Heart right ventricle (tissue), 16 donors: Measurements from ENCODE around the gene BLOC1S3. TPM values are rescaled to one million over a fixed set of nuclear protein-coding genes. Genes with fewer than 3 reads are reported as not detected.

Experiments used
- ATAC-seq, 8 donors: fragments of 200-7000 bp; cut with Tn5 transposase; one replicate each; pipeline ENCODE4 v1.9.1; 2020; ENCODE audit warnings: mild to moderate bottlenecking in 8 of 8, moderate library complexity in 8 of 8, moderate number of reproducible peaks in 1 of 8
- DNase-seq, 2 donors: peaks; one replicate each; pipeline ENCODE4 v3.0.0-alpha.2; 2020
- H3K27ac ChIP-seq, 10 donors: fragments of 200-600 bp; sonication (generic) in 2 of 10; one replicate each; pipeline versions ENCODE4 v1.5.0 to v1.8.0; 2020 to 2022; ENCODE audit warnings: mild to moderate bottlenecking in 3 of 10
- H3K27me3 ChIP-seq, 7 donors: fragments of 200-600 bp; one replicate each; pipeline ENCODE4 v1.8.0; 2021 to 2022; ENCODE audit warnings: mild to moderate bottlenecking in 2 of 7
- H3K36me3 ChIP-seq, 9 donors: fragments of 200-600 bp; sonication (generic) in 1 of 9; one replicate each; pipeline versions ENCODE4 v1.5.0 to v1.8.0; 2020 to 2022; ENCODE audit warnings: mild to moderate bottlenecking in 2 of 9
- H3K4me1 ChIP-seq, 9 donors: fragments of 200-600 bp; sonication (generic) in 1 of 9; one replicate each; pipeline versions ENCODE4 v1.5.0 to v1.8.0; 2020 to 2022; ENCODE audit warnings: mild to moderate bottlenecking in 4 of 9
- H3K4me3 ChIP-seq, 10 donors: fragments of 200-600 bp; sonication (generic) in 2 of 10; one replicate each; pipeline versions ENCODE4 v1.5.0 to v1.8.0; 2020 to 2022; ENCODE audit warnings: mild to moderate bottlenecking in 7 of 10, moderate library complexity in 2 of 10
- H3K9me3 ChIP-seq, 11 donors: fragments of 200-600 bp in 10 of 11; sonication (generic) in 2 of 11; one replicate each; pipeline versions ENCODE4 v1.5.0 to v1.8.0; 2013 to 2022; ENCODE audit warnings: mild to moderate bottlenecking in 2 of 11, control low read depth in 1 of 11, moderate library complexity in 1 of 11
- WGBS, 2 donors: extraction: QIAGEN DNeasy Blood & Tissue Kit; methylation state at CpG; one replicate each; pipeline ENCODE4 v1.1.7; 2013; ENCODE audit warnings: inconsistent platforms in 1 of 2; 5-methylcytosine and 5-hydroxymethylcytosine counted together
- intact Hi-C, 10 donors: fragments of 100-400 bp; cut with DNase I; formaldehyde crosslinking; loops; one replicate each; pipeline versions ENCODE4 v1.11.1 to v1.14.2; 2022
- polyA plus RNA-seq, 2 donors: library from polyadenylated mRNA; stranded (reverse); fragments of 200-250 nt; gene quantifications; one replicate each; pipeline ENCODE4 v1.2.3, GENCODE V29; 2013
- total RNA-seq, 10 donors: library from RNA; stranded (reverse); fragmentation: NEBNext Ultra II Directional in 3 of 10; extraction: Animal tissue kit (Norgen Biotek cat#: 25700) in 3 of 10; gene quantifications; one replicate each; pipeline versions ENCODE4 v1.2.1 to v1.2.4, GENCODE V29; 2021 to 2023
- TF ChIP-seq, protein P1 (sequence below), 9 donors: fragments of 200-600 bp; sonication (generic) in 2 of 9; IDR thresholded peaks; one replicate each; pipeline versions ENCODE4 v1.5.0 to v1.8.0; 2021 to 2022; ENCODE audit warnings: antibody characterized with exemption in 9 of 9, mild to moderate bottlenecking in 5 of 9, moderate library complexity in 1 of 9
- donor health status: Arrhythmogenic right ventricular cardiomyopathy.
- donor health status: ischemic (EF 13 %, LVEDD 7.1; RV severe dilation, severe dysfunction).
- donor health status: healthy with polysubstance abuse.
- donor health status: DM: no; HTN: yes; CAD: no.
- donor health status: DM: no; HTN: no; CAD: no.
- donor health status: ischemic (EF 25% LVEDD 6.9; RV normal size, moderate dysfunction).
- donor health status: ischemic (EF 25% LVEDD 5.7; RV mildly dilated, moderate dysfunction).
- donor health status: healthy.
- donor health status: DM: yes; HTN: yes; CAD: no.
- donor health status: Ischemic cardiomyopathy.
- donor health status: ischemic (EF 35%, LVEDD 5.7; RV mildly dilated, moderate dysfunction).
- donor health status: nonischemic (EF 11% LVEDD 7.7; RV severe dilation, severe dysfunction).
- donor health status: DM: yes; HTN: yes; CAD: no.
- donor health status: PGD.
- donor health status: ischemic (EF 29% LVEDD 5.4; RV normal size, mild dysfunction).
- donor health status: nonischemic (EF 23%, LVEDD 6.1; RV moderate dilation, normal function).

The BLOC1S3 gene
- total and polyA plus RNA-seq, 12 donors, result 2.2 to 8.6 (median 4.8) TPM

DNA sequence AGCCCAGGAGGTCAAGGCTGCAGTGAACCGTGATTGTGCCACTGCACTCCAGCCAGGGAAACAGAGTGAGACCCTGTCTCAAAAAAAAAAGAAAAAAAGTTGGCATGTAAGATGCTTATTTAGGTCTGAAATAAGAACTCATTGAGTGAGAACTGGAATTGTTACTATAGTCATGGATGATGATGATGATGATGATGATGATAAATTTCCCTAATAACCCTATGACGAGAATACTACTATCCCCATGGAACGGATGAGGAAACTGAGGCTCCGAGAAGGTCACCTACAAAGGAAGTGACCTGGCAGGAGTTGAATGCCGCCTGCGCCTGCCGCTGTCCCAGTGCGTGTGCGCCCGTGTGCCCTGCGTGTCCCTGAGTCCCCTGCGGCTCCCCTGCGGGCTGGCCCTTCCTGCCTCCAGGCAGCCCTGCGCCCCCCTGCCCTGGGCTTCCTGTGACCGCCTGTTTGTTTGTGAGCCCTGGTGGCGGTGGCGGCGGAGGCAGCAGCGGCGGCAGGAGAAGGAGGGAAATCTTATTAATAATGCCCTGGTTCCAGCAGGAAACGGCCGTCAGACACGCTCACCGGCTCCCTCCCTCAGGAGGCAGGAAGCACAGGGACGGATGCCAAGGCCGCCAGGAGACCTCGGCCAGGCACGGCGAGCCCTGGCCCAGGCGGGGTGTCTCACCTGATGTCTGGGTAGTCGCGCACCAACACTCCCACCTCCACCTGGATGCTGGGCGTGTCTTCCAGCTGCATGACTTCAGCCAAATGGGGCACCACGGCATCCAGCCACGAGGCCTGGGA, 37.0 kb downstream of the BLOC1S3 start:
- WGBS, 2 donors, result 18 to 22% methylated on average over 35 of the region's 35 CpGs
- peak; percentile 17 to 33 for DNase-seq
- Histone ChIP-seq H3K36me3 (no peaks in the 10 kb centered on the region), H3K27me3 (peaks cover 0 to 51% (median 27%) of the 10 kb centered on the region in 7 donors), H3K4me3 (peak overlapping the region in 2 of 10 donors; percentile 5 to 8), H3K4me1 (peaks cover 0 to 54% (median 27%) of the 10 kb centered on the region in 9 donors), H3K9me3 (no peaks in the 10 kb centered on the region), H3K27ac (peak overlapping the region in 2 of 10 donors; percentile 9 to 58)
- ATAC-seq, result peak in 3 of 8 donors; percentile 2 to 25 (median 23)
- intact Hi-C loops, result no loop called here
- TF ChIP-seq, protein P1, sequence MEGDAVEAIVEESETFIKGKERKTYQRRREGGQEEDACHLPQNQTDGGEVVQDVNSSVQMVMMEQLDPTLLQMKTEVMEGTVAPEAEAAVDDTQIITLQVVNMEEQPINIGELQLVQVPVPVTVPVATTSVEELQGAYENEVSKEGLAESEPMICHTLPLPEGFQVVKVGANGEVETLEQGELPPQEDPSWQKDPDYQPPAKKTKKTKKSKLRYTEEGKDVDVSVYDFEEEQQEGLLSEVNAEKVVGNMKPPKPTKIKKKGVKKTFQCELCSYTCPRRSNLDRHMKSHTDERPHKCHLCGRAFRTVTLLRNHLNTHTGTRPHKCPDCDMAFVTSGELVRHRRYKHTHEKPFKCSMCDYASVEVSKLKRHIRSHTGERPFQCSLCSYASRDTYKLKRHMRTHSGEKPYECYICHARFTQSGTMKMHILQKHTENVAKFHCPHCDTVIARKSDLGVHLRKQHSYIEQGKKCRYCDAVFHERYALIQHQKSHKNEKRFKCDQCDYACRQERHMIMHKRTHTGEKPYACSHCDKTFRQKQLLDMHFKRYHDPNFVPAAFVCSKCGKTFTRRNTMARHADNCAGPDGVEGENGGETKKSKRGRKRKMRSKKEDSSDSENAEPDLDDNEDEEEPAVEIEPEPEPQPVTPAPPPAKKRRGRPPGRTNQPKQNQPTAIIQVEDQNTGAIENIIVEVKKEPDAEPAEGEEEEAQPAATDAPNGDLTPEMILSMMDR (IDR thresholded peaks at IDR 0.05), result peak in 1 of 9 donors; percentile 5

DNA sequence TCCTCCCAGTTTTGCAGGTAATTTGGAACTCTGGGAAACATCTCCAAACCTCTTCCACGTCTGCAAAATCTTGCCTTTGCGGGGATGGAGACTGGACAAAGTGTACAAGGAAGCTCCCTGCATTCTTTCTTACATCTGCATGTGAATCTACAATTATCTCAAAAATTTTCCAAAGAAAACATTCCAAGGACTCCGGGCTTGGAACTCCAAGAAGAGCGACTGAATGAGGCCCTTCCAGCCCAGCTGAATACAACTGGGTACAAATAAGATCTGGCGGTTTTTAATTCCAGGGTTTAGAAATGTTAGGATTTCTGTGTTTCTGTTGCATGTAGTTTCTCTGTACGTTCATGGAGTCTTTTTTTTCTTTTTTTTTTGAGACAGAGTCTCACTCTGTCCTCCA, 38.1 kb downstream of the BLOC1S3 start:
- H3K9me3 ChIP-seq, result no peaks in the 10 kb centered on the region
- H3K27ac ChIP-seq, result no peak overlapping the region
- ATAC-seq (no peak), DNase-seq (no peak)
- peaks cover 0 to 49% (median 27%) of the 10 kb centered on the region in 7 donors for H3K27me3 ChIP-seq
- TF ChIP-seq, protein P1 (IDR thresholded peaks at IDR 0.05), result no peak
- H3K4me3 ChIP-seq, result no peak overlapping the region
- no peaks in the 10 kb centered on the region for H3K36me3 ChIP-seq
- intact Hi-C loops, result no loop called here
- H3K4me1 ChIP-seq, result peaks cover 0 to 46% (median 18%) of the 10 kb centered on the region in 9 donors
- 55 to 62% methylated on average over 6 of the region's 6 CpGs for WGBS, 2 donors

DNA sequence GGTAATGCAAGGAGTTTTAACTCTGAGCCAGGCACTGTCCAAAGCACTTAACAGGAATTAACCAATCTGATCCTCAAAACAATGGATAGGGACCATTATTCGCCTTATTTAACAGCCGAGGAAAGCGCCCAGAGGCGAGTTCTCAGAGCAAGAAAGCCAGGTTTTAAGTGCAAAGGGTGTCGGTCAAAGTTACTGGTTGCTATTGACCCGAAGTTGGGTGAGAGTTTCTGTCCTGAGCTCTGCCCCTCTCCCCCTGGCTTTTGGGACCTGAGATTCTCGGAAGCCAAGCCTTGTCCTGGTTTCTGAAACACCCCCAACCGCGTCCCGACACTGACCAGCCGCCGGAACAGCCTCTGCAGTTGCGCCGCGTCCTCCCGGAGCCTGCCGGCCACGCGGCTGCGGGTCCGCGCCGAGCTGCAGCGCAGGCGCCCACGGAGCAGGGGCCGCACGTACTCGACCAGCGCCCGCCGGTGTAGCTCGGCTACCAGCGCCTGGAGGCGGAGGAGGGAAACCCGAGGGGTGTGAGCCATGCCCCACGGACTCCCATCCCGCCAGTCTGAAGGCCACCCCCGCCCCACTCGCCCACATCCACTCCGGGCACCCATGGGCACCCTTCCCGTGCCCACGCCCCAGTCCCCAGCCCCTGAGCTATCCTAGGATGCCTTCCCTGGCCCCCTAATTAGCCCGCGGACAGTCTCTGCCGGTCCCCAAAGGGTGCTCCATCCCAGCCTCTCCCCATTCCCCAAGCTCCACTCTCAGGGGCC, 38.8 kb downstream of the BLOC1S3 start:
- Histone ChIP-seq H3K27me3 (peaks cover 0 to 46% (median 27%) of the 10 kb centered on the region in 7 donors), H3K27ac (no peak overlapping the region), H3K4me1 (peaks cover 0 to 40% (median 12%) of the 10 kb centered on the region in 9 donors), H3K36me3 (peaks cover 0 to under 1% (median 0%) of the 10 kb centered on the region in 9 donors), H3K9me3 (no peaks in the 10 kb centered on the region), H3K4me3 (no peak overlapping the region)
- DNase-seq (no peak), ATAC-seq (no peak)
- TF ChIP-seq, protein P1 (IDR thresholded peaks at IDR 0.05), result no peak
- WGBS, 2 donors, result 40 to 51% methylated on average over 46 of the region's 46 CpGs
- intact Hi-C loops, result no loop called here

DNA sequence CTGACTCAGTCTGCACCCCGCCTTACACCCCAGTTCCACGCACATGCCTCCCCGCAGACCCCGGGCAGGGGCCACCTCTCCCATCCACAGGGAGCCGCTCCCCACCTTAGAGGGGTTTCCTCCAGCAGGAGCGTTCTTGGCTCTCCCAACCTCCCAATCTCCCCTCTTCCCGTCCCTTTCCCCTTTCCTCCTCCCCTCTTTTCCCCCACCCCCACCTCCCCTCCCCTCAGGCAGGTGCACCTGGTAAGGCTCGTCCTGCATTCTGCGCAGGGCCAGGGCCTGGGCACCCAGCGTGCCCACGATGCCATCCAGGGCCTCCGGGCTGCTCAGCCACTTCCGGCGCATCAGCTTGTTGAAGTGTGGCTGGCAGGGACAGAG, 39.4 kb downstream of the BLOC1S3 start:
- ATAC-seq, result no peak
- intact Hi-C loops, result no loop called here
- Histone ChIP-seq H3K4me3 (no peak overlapping the region), H3K36me3 (peaks cover 0 to 3% (median 0%) of the 10 kb centered on the region in 9 donors), H3K27ac (no peak overlapping the region), H3K27me3 (peaks cover 0 to 46% (median 27%) of the 10 kb centered on the region in 7 donors), H3K4me1 (peaks cover 0 to 34% (median 12%) of the 10 kb centered on the region in 9 donors), H3K9me3 (no peaks in the 10 kb centered on the region)
- TF ChIP-seq, protein P1 (IDR thresholded peaks at IDR 0.05), result no peak
- DNase-seq, result no peak
- 48 to 56% methylated on average over 14 of the region's 14 CpGs for WGBS, 2 donors
